ENCODE data around the gene CYP2D6.

DNA sequence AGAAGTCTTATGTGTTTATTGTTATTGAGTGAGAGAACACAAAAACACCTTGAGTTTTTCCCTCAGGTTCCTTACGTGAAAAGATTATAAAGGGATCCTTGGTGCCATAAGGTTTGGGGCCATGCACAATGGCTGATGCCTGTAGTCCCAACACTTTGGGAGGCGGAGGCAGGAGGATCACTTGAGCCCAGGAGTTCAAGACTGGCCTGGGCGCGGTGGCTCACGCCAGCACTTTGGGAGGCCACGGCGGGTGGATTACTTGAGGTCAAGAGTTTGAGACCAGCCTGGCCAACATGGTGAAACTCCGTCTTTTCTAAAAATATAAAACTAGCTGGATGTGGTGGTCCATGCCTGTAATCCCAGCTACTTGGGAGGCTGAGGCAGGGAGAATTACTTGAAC lies 45.7 kb downstream of the CYP2D6 start:
- TF ChIP-seq CTCF (IDR thresholded peaks at IDR 0.05; ENCODE audit: low read depth, low read length, missing input control), result no peak
- no peak for TF ChIP-seq ZBTB33 (IDR thresholded peaks at IDR 0.05)
- no peak for TF ChIP-seq JUND (IDR thresholded peaks at IDR 0.05)
- TF ChIP-seq EGR1 (IDR thresholded peaks at IDR 0.05; ENCODE audit: low read depth in 2 of 2), result no peak
- TF ChIP-seq SP1 (IDR thresholded peaks at IDR 0.05), result no peak
- TF ChIP-seq TAF1 (conservative IDR thresholded peaks at IDR 0.05), result no peak
- TF ChIP-seq HNF4A (conservative IDR thresholded peaks at IDR 0.05), result no peak
- TF ChIP-seq, protein P1, sequence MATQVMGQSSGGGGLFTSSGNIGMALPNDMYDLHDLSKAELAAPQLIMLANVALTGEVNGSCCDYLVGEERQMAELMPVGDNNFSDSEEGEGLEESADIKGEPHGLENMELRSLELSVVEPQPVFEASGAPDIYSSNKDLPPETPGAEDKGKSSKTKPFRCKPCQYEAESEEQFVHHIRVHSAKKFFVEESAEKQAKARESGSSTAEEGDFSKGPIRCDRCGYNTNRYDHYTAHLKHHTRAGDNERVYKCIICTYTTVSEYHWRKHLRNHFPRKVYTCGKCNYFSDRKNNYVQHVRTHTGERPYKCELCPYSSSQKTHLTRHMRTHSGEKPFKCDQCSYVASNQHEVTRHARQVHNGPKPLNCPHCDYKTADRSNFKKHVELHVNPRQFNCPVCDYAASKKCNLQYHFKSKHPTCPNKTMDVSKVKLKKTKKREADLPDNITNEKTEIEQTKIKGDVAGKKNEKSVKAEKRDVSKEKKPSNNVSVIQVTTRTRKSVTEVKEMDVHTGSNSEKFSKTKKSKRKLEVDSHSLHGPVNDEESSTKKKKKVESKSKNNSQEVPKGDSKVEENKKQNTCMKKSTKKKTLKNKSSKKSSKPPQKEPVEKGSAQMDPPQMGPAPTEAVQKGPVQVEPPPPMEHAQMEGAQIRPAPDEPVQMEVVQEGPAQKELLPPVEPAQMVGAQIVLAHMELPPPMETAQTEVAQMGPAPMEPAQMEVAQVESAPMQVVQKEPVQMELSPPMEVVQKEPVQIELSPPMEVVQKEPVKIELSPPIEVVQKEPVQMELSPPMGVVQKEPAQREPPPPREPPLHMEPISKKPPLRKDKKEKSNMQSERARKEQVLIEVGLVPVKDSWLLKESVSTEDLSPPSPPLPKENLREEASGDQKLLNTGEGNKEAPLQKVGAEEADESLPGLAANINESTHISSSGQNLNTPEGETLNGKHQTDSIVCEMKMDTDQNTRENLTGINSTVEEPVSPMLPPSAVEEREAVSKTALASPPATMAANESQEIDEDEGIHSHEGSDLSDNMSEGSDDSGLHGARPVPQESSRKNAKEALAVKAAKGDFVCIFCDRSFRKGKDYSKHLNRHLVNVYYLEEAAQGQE (IDR thresholded peaks at IDR 0.05), result no peak
- TF ChIP-seq RXRA (IDR thresholded peaks at IDR 0.05), result no peak
- TF ChIP-seq FOXA2 (IDR thresholded peaks at IDR 0.05), result no peak
- no peak for TF ChIP-seq GABPA (IDR thresholded peaks at IDR 0.05 in 1 of 2, conservative IDR thresholded peaks at IDR 0.05 in 1 of 2)
- no peak for TF ChIP-seq ATF3 (IDR thresholded peaks at IDR 0.05)
- TF ChIP-seq, protein P2, sequence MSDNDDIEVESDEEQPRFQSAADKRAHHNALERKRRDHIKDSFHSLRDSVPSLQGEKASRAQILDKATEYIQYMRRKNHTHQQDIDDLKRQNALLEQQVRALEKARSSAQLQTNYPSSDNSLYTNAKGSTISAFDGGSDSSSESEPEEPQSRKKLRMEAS (IDR thresholded peaks at IDR 0.05), result no peak
